WTC11 (cell line): Measurements from ENCODE around the gene NOS1. TPM values are rescaled to one million over a fixed set of nuclear protein-coding genes. Genes with fewer than 3 reads are reported as not detected.

Experiments used
- ATAC-seq: fragments of 200-7000 bp; cut with Tn5 transposase; 2 replicates; pipeline ENCODE4 v1.10.0; 2021; ENCODE audit warnings: mild to moderate bottlenecking, moderate library complexity
- CTCF ChIA-PET: fragments of 300-600 bp; sonication (Branson Sonifier 250); formaldehyde crosslinking; loops from one replicate; lab custom pipeline; 2021; ENCODE audit warnings: antibody characterized with exemption; lab: Charles Lee
- POLR2A ChIA-PET: fragments of 350-600 bp; sonication (Branson Sonifier 250); formaldehyde crosslinking; loops from one replicate; lab custom pipeline; 2021; ENCODE audit warnings: antibody characterized with exemption; lab: Charles Lee
- DNase-seq: peaks from one replicate; pipeline ENCODE4 v3.0.0; 2021; ENCODE audit warnings: low spot score
- H3K27ac Mint-ChIP-seq: 2 replicates; pipeline ENCODE4 v1.8.0; 2021; ENCODE audit warnings: mixed read lengths
- H3K27me3 Mint-ChIP-seq: 2 replicates; pipeline ENCODE4 v1.8.0; 2021; ENCODE audit warnings: low read depth, mild to moderate bottlenecking, moderate library complexity, mixed read lengths
- H3K36me3 Mint-ChIP-seq: 2 replicates; pipeline ENCODE4 v1.8.0; 2021; ENCODE audit warnings: mixed read lengths
- H3K4me1 Mint-ChIP-seq: 2 replicates; pipeline ENCODE4 v1.8.0; 2022; ENCODE audit warnings: mixed read lengths
- H3K4me3 Mint-ChIP-seq: 2 replicates; pipeline ENCODE4 v1.8.0; 2021; ENCODE audit warnings: mild to moderate bottlenecking, moderate library complexity, mixed read lengths
- H3K9me3 Mint-ChIP-seq: 2 replicates; pipeline ENCODE4 v1.8.0; 2021; ENCODE audit warnings: mixed read lengths
- ARID4B ChIP-seq: sonication (generic); formaldehyde crosslinking; IDR thresholded peaks from 2 replicates; pipeline ENCODE4 v1.8.0; 2023; ENCODE audit warnings: missing genetic modification reagents, mild to moderate bottlenecking, borderline replicate concordance
- ATF1 ChIP-seq: sonication (generic); formaldehyde crosslinking; IDR thresholded peaks from 2 replicates; pipeline ENCODE4 v1.8.1; 2023; ENCODE audit warnings: mild to moderate bottlenecking, moderate library complexity, missing genetic modification reagents
- ATF2 ChIP-seq: sonication (generic); formaldehyde crosslinking; IDR thresholded peaks from 2 replicates; pipeline ENCODE4 v1.8.1; 2022; ENCODE audit warnings: low read depth, missing genetic modification reagents, borderline replicate concordance
- ATF3 ChIP-seq: sonication (generic); formaldehyde crosslinking; conservative IDR thresholded peaks from 2 replicates; pipeline ENCODE4 v1.8.1; 2022; ENCODE audit warnings: mild to moderate bottlenecking, missing genetic modification reagents
- CDX4 ChIP-seq: fragments of 250-450 bp; sonication (Bioruptor Pico); IDR thresholded peaks from 2 replicates; pipeline ENCODE4 v1.9.0; 2021; ENCODE audit warnings: moderate library complexity, mild to moderate bottlenecking, inconsistent platforms, borderline replicate concordance
- E2F1 ChIP-seq: sonication (generic); formaldehyde crosslinking; IDR thresholded peaks from 2 replicates; pipeline ENCODE4 v1.8.0; 2022; ENCODE audit warnings: mild to moderate bottlenecking, missing genetic modification reagents
- FOXJ3 ChIP-seq: sonication (generic); formaldehyde crosslinking; IDR thresholded peaks from 2 replicates; pipeline ENCODE4 v1.9.0; 2021; ENCODE audit warnings: missing genetic modification reagents, mild to moderate bottlenecking, borderline replicate concordance
- FOXP4 ChIP-seq: sonication (generic); formaldehyde crosslinking; IDR thresholded peaks from 2 replicates; pipeline ENCODE4 v1.8.0; 2022; ENCODE audit warnings: mild to moderate bottlenecking, missing genetic modification reagents
- IRF2 ChIP-seq: sonication (generic); formaldehyde crosslinking; IDR thresholded peaks from 2 replicates; pipeline ENCODE4 v1.8.0; 2022; ENCODE audit warnings: low read depth, missing genetic modification reagents, borderline replicate concordance
- MLX ChIP-seq: sonication (generic); formaldehyde crosslinking; IDR thresholded peaks from 2 replicates; pipeline ENCODE4 v1.8.1; 2023; ENCODE audit warnings: mild to moderate bottlenecking, missing genetic modification reagents, moderate library complexity
- MYBL2 ChIP-seq: sonication (generic); formaldehyde crosslinking; IDR thresholded peaks from 2 replicates; pipeline ENCODE4 v1.8.1; 2023; ENCODE audit warnings: mild to moderate bottlenecking, moderate library complexity, missing genetic modification reagents
- NFE2L1 ChIP-seq: sonication (generic); formaldehyde crosslinking; IDR thresholded peaks from 2 replicates; pipeline ENCODE4 v1.8.1; 2023; ENCODE audit warnings: missing genetic modification reagents
- NR2C2 ChIP-seq: sonication (generic); formaldehyde crosslinking; IDR thresholded peaks from 2 replicates; pipeline ENCODE4 v1.8.0; 2022; ENCODE audit warnings: mild to moderate bottlenecking, missing genetic modification reagents
- NR3C1 ChIP-seq: sonication (generic); formaldehyde crosslinking; conservative IDR thresholded peaks from 2 replicates; pipeline ENCODE4 v1.8.1; 2023; ENCODE audit warnings: low read depth, mild to moderate bottlenecking, missing genetic modification reagents
- RELA ChIP-seq: sonication (generic); formaldehyde crosslinking; IDR thresholded peaks from 2 replicates; pipeline ENCODE4 v1.8.1; 2022; ENCODE audit warnings: missing genetic modification reagents, mild to moderate bottlenecking, borderline replicate concordance
- total RNA-seq: library from RNA; stranded (reverse); gene quantifications from 3 replicates; pipeline ENCODE4 v1.2.3, GENCODE V29; 2021
- TF ChIP-seq, protein P1 (sequence below): sonication (generic); formaldehyde crosslinking; IDR thresholded peaks from 2 replicates; pipeline ENCODE4 v1.8.1; 2022; ENCODE audit warnings: low read depth, mild to moderate bottlenecking, moderate library complexity, missing genetic modification reagents, borderline replicate concordance

The NOS1 gene
- total RNA-seq, 1 experiment from 2014 or later, result 4.5 TPM

GRCh38 chr12:117403586-117404139 lies 42.2 kb upstream of the NOS1 start:
- TF ChIP-seq MYBL2 (CRISPR knock-in tag) (no peak), FOXJ3 (CRISPR knock-in tag) (no peak), MLX (CRISPR knock-in tag) (no peak), FOXP4 (CRISPR knock-in tag) (no peak), NR2C2 (CRISPR knock-in tag) (no peak), NR3C1 (CRISPR knock-in tag) (no peak)
- H3K27me3 Mint-ChIP-seq, result no peaks in the 10 kb centered on the region; the same call in 1 of the 2 replicates
- POLR2A ChIA-PET, result no interaction called here
- CTCF ChIA-PET, result interaction anchor here (1.6 to 3.5 kb wide), 5 partner anchors 35 to 193 kb away, joined by 4 to 24 read pairs (median 5); no protein-coding TSS in a partner anchor
- peaks cover 15% of the 10 kb centered on the region for H3K4me1 Mint-ChIP-seq
- ATAC-seq (no peak), DNase-seq (no peak)
- no peaks in the 10 kb centered on the region for H3K36me3 Mint-ChIP-seq
- no peak overlapping the region for H3K4me3 Mint-ChIP-seq
- H3K27ac Mint-ChIP-seq, result no peak overlapping the region
- peaks cover 16% of the 10 kb centered on the region for H3K9me3 Mint-ChIP-seq

- Mint-ChIP-seq H3K4me3 (no peak overlapping the region), H3K27me3 (no peaks in the 10 kb centered on the region; the same call in 1 of the 2 replicates), H3K4me1 (peaks cover 2% of the 10 kb centered on the region), H3K36me3 (no peaks in the 10 kb centered on the region), H3K9me3 (peaks cover 17% of the 10 kb centered on the region), H3K27ac (no peak overlapping the region)
- DNase-seq (peak; percentile 53), ATAC-seq (peak; percentile 96)
- ChIA-PET CTCF (interaction anchor here (0.9 to 3.5 kb wide), 9 partner anchors 10 to 448 kb away, joined by 3 to 24 read pairs (median 4); no protein-coding TSS in a partner anchor), POLR2A (no interaction called here)
- TF ChIP-seq, protein P1, sequence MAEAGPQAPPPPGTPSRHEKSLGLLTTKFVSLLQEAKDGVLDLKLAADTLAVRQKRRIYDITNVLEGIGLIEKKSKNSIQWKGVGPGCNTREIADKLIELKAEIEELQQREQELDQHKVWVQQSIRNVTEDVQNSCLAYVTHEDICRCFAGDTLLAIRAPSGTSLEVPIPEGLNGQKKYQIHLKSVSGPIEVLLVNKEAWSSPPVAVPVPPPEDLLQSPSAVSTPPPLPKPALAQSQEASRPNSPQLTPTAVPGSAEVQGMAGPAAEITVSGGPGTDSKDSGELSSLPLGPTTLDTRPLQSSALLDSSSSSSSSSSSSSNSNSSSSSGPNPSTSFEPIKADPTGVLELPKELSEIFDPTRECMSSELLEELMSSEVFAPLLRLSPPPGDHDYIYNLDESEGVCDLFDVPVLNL, result no peak
- TF ChIP-seq RELA, result no peak
- no peak for TF ChIP-seq NR3C1 (CRISPR knock-in tag)
- no peak for TF ChIP-seq CDX4 (CRISPR knock-in tag)
- no peak for TF ChIP-seq IRF2
- no peak for TF ChIP-seq ATF1 (CRISPR knock-in tag)
- no peak for TF ChIP-seq E2F1 (CRISPR knock-in tag)
- TF ChIP-seq ATF3 (CRISPR knock-in tag), result no peak
- TF ChIP-seq NFE2L1 (CRISPR knock-in tag), result no peak
- no peak for TF ChIP-seq ARID4B
- no peak for TF ChIP-seq ATF2
These were observed 40.9 kb upstream of the NOS1 start for GRCh38 chr12:117402363-117402762.
